ENCODE measurements around the gene ZCRB1. TPM values are rescaled to one million over a fixed set of nuclear protein-coding genes. Genes with fewer than 3 reads are reported as not detected.

ZCRB1 gene
- total and polyA plus RNA-seq, 2 experiments from 2014 or later, result 18.1 to 256 TPM

GRCh38 chr12:42372154-42372791 lies 46.4 kb upstream of the ZCRB1 start:
- Histone ChIP-seq H2AFZ (no peak overlapping the region), H3K36me3 (ENCODE audit: insufficient read depth) (peaks cover 8% of the 10 kb centered on the region; the same call in 1 of the 2 replicates), H3K27me3 (ENCODE audit: insufficient read depth) (no peaks in the 10 kb centered on the region), H4K20me1 (replicated peaks; ENCODE audit: insufficient read depth) (no peaks in the 10 kb centered on the region), H3F3A (replicated peaks; ENCODE audit: low read depth) (no peaks in the 10 kb centered on the region), H3K4me2 (no peak overlapping the region), H3K79me2 (replicated peaks; ENCODE audit: insufficient read depth) (peaks cover 14% of the 10 kb centered on the region), H3K27ac (ENCODE audit: low read depth) (no peak overlapping the region), H3K4me3 (no peak overlapping the region), H3K4me1 (ENCODE audit: insufficient read depth) (peaks cover 29% of the 10 kb centered on the region), H3K9me2 (ENCODE audit: insufficient read depth) (no peaks in the 10 kb centered on the region)
- Mint-ChIP-seq H3K4me3 (no peak overlapping the region), H3K36me3 (ENCODE audit: low read depth) (peaks cover 16% of the 10 kb centered on the region), H3K9me3 (peaks cover 8% of the 10 kb centered on the region; the same call in 1 of the 3 replicates), H3K4me1 (peaks cover 38% of the 10 kb centered on the region), H3K27me3 (ENCODE audit: insufficient read depth, low read depth, poor library complexity) (no peaks in the 10 kb centered on the region), H3K27ac (no peak overlapping the region)
- ATAC-seq (peak; percentile 85), DNase-seq (ENCODE audit: low spot score) (peak; percentile 85)
- TF ChIP-seq EZH2 (IDR thresholded peaks at IDR 0.05; ENCODE audit: low read depth, unreplicated experiment) (no peak), CTCF (conservative IDR thresholded peaks at IDR 0.05; ENCODE audit: low read depth in 2 of 2) (peak; percentile 83 to 92)

GRCh38 chr12:42370013-42370412 lies 44.1 kb upstream of the ZCRB1 start:
- H3K27ac ChIP-seq (ENCODE audit: low read depth), result peak overlapping the region; percentile 53
- ATAC-seq (peak; percentile 79), DNase-seq (ENCODE audit: low spot score) (peak; percentile 60)
- Mint-ChIP-seq H3K9me3 (peaks cover 8% of the 10 kb centered on the region; the same call in 1 of the 3 replicates), H3K27me3 (ENCODE audit: insufficient read depth, low read depth, poor library complexity) (no peaks in the 10 kb centered on the region), H3K4me3 (peak overlapping the region; percentile 25), H3K4me1 (peaks cover 49% of the 10 kb centered on the region), H3K36me3 (ENCODE audit: low read depth) (peaks cover 9% of the 10 kb centered on the region; the same call in 2 of the 3 replicates), H3K27ac (peak overlapping the region; percentile 96)
- no peaks in the 10 kb centered on the region for H3K27me3 ChIP-seq (ENCODE audit: insufficient read depth)
- no peaks in the 10 kb centered on the region for H3F3A ChIP-seq (replicated peaks; ENCODE audit: low read depth)
- H3K9me2 ChIP-seq (ENCODE audit: insufficient read depth), result no peaks in the 10 kb centered on the region
- H4K20me1 ChIP-seq (replicated peaks; ENCODE audit: insufficient read depth), result no peaks in the 10 kb centered on the region; the same call in 1 of the 2 replicates
- no peaks in the 10 kb centered on the region for H3K36me3 ChIP-seq (ENCODE audit: insufficient read depth)
- TF ChIP-seq NANOG (IDR thresholded peaks at IDR 0.05; ENCODE audit: borderline replicate concordance) (peak; percentile 44; the same call in 1 of the 2 replicates), POLR2AphosphoS5 (IDR thresholded peaks at IDR 0.05; ENCODE audit: low read depth) (no peak)
- peak overlapping the region; percentile 29; the same call in 1 of the 2 replicates for H3K4me3 ChIP-seq
- H3K4me1 ChIP-seq (ENCODE audit: insufficient read depth), result peaks cover 38% of the 10 kb centered on the region
- peak overlapping the region; percentile 60 for H3K4me2 ChIP-seq
- peaks cover 26% of the 10 kb centered on the region for H3K79me2 ChIP-seq (replicated peaks; ENCODE audit: insufficient read depth)
- no peak overlapping the region for H2AFZ ChIP-seq

GRCh38 chr12:42365486-42365885 lies 39.6 kb upstream of the ZCRB1 start:
- no peaks in the 10 kb centered on the region for H3K36me3 ChIP-seq (ENCODE audit: insufficient read depth)
- peaks cover 38% of the 10 kb centered on the region for H3K4me1 ChIP-seq (ENCODE audit: insufficient read depth)
- no peaks in the 10 kb centered on the region for H3K27me3 ChIP-seq (ENCODE audit: insufficient read depth)
- no peaks in the 10 kb centered on the region for H3K9me3 Mint-ChIP-seq
- no peaks in the 10 kb centered on the region for H3F3A ChIP-seq (replicated peaks; ENCODE audit: low read depth)
- no peak overlapping the region for H3K27ac ChIP-seq (ENCODE audit: low read depth)
- no peaks in the 10 kb centered on the region; the same call in 2 of the 3 replicates for H3K36me3 Mint-ChIP-seq (ENCODE audit: low read depth)
- peaks cover 35% of the 10 kb centered on the region for H3K79me2 ChIP-seq (replicated peaks; ENCODE audit: insufficient read depth)
- no peak for TF ChIP-seq CTCF (conservative IDR thresholded peaks at IDR 0.05; ENCODE audit: low read depth in 2 of 2)
- no peak overlapping the region for H3K4me3 ChIP-seq
- no peak overlapping the region for H2AFZ ChIP-seq
- H3K27ac Mint-ChIP-seq, result no peak overlapping the region; the same call in 1 of the 2 replicates
- H3K27me3 Mint-ChIP-seq (ENCODE audit: insufficient read depth, low read depth, poor library complexity), result peaks cover 2% of the 10 kb centered on the region
- H3K4me2 ChIP-seq, result 0 out of 2 replicates have a peak overlapping the region, but pooled peaks have one; percentile 50
- H3K4me1 Mint-ChIP-seq, result peaks cover 36% of the 10 kb centered on the region
- ATAC-seq, result no peak
- no peak for DNase-seq (ENCODE audit: low spot score)
- H3K4me3 Mint-ChIP-seq, result no peak overlapping the region
- H3K9me2 ChIP-seq (ENCODE audit: insufficient read depth), result no peaks in the 10 kb centered on the region
- no peaks in the 10 kb centered on the region; the same call in none of the 2 replicates for H4K20me1 ChIP-seq (replicated peaks; ENCODE audit: insufficient read depth)
